Memory B cell (primary cell): Measurements from ENCODE around the gene RRAGC.

Experiments used
- ATAC-seq: fragments of 150-1000 bp; cut with Tn5 transposase; 2 replicates; pipeline ENCODE4 v1.10.0; 2021; ENCODE audit warnings: low read depth, mild to moderate bottlenecking, moderate library complexity
- DNase-seq, 2 donors: peaks; one replicate each; pipeline ENCODE4 v3.0.0; 2022; ENCODE audit warnings: low spot score in 2 of 2
- H3K27ac Mint-ChIP-seq: one replicate; pipeline ENCODE4 v1.8.0; 2022; ENCODE audit warnings: mild to moderate bottlenecking, moderate library complexity, mixed read lengths
- H3K27me3 Mint-ChIP-seq: one replicate; pipeline ENCODE4 v1.8.0; 2022; ENCODE audit warnings: mixed read lengths
- H3K36me3 Mint-ChIP-seq: one replicate; pipeline ENCODE4 v1.8.0; 2022; ENCODE audit warnings: mild to moderate bottlenecking, mixed read lengths
- H3K4me1 Mint-ChIP-seq: one replicate; pipeline ENCODE4 v1.8.0; 2022; ENCODE audit warnings: mixed read lengths
- H3K4me3 Mint-ChIP-seq: one replicate; pipeline ENCODE4 v1.8.0; 2022; ENCODE audit warnings: mild to moderate bottlenecking, moderate library complexity, mixed read lengths
- H3K9me3 Mint-ChIP-seq: one replicate; pipeline ENCODE4 v1.8.0; 2022; ENCODE audit warnings: mixed read lengths

Gene RRAGC, protein sequence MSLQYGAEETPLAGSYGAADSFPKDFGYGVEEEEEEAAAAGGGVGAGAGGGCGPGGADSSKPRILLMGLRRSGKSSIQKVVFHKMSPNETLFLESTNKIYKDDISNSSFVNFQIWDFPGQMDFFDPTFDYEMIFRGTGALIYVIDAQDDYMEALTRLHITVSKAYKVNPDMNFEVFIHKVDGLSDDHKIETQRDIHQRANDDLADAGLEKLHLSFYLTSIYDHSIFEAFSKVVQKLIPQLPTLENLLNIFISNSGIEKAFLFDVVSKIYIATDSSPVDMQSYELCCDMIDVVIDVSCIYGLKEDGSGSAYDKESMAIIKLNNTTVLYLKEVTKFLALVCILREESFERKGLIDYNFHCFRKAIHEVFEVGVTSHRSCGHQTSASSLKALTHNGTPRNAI

GRCh38 chr1:38859561-38860453 is at the start of gene RRAGC:
RRAGC (minus strand) TSS chr1:38859772; CDS start chr1:38859646, 126 bp downstream.
- Mint-ChIP-seq H3K36me3 (peaks cover 14% of the 10 kb centered on the region), H3K27me3 (no peaks in the 10 kb centered on the region), H3K27ac (peak within 1 kb of the TSS; percentile 91), H3K4me3 (peak within 1 kb of the TSS; percentile 92), H3K4me1 (peaks cover 21% of the 10 kb centered on the region), H3K9me3 (no peaks in the 10 kb centered on the region)
- DNase-seq (peak; percentile 95 to 96), ATAC-seq (peak; percentile 90)

GRCh38 chr1:38908821-38909220 is 49.2 kb upstream of the RRAGC start:
- Mint-ChIP-seq H3K27me3 (no peaks in the 10 kb centered on the region), H3K27ac (no peak overlapping the region), H3K4me1 (no peaks in the 10 kb centered on the region), H3K4me3 (no peak overlapping the region), H3K36me3 (peaks cover 4% of the 10 kb centered on the region), H3K9me3 (peaks cover 3% of the 10 kb centered on the region)
- no peak for DNase-seq
- ATAC-seq: no peak

DNA sequence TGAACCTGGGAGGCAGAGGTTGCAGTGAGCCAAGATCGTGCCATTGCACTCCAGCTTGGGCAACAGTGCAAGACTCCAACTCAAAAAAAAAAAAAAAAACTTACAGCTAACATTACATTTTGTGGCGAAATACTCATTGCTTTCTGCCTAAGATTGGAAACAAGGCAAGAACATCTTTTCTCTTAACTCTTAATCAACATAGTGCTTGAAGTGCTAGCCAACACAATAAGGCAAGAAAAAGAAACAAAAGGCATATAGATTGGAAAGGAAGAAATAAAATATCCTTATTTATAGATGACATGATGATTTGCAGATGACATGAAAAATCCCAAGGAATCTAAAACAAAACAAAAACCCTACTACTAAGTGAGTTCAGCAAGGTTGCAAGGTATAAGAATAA is 46.4 kb upstream of the RRAGC start:
- ATAC-seq (no peak), DNase-seq (no peak)
- Mint-ChIP-seq H3K36me3 (peaks cover 3% of the 10 kb centered on the region), H3K4me3 (no peak overlapping the region), H3K27me3 (no peaks in the 10 kb centered on the region), H3K4me1 (no peaks in the 10 kb centered on the region), H3K9me3 (peaks cover 3% of the 10 kb centered on the region), H3K27ac (no peak overlapping the region)

GRCh38 chr1:38899560-38899959 is 40.0 kb upstream of the RRAGC start:
- H3K27ac Mint-ChIP-seq: no peak overlapping the region
- DNase-seq: no peak
- H3K27me3 Mint-ChIP-seq: no peaks in the 10 kb centered on the region
- no peaks in the 10 kb centered on the region for H3K4me1 Mint-ChIP-seq
- H3K4me3 Mint-ChIP-seq: no peak overlapping the region
- H3K36me3 Mint-ChIP-seq: no peaks in the 10 kb centered on the region
- H3K9me3 Mint-ChIP-seq: no peaks in the 10 kb centered on the region
- no peak for ATAC-seq

- no peaks in the 10 kb centered on the region for H3K4me1 Mint-ChIP-seq
- no peaks in the 10 kb centered on the region for H3K9me3 Mint-ChIP-seq
- no peak for DNase-seq
- no peak overlapping the region for H3K27ac Mint-ChIP-seq
- H3K27me3 Mint-ChIP-seq: no peaks in the 10 kb centered on the region
- H3K36me3 Mint-ChIP-seq: no peaks in the 10 kb centered on the region
- no peak overlapping the region for H3K4me3 Mint-ChIP-seq
- ATAC-seq: no peak
Measured at GRCh38 chr1:38898653-38899230, 39.2 kb upstream of the RRAGC start.

- Mint-ChIP-seq H3K4me1 (no peaks in the 10 kb centered on the region), H3K27ac (no peak overlapping the region), H3K36me3 (peaks cover 2% of the 10 kb centered on the region), H3K27me3 (no peaks in the 10 kb centered on the region), H3K4me3 (no peak overlapping the region), H3K9me3 (no peaks in the 10 kb centered on the region)
- DNase-seq (no peak), ATAC-seq (no peak)
Measured at GRCh38 chr1:38896169-38896568, 36.6 kb upstream of the RRAGC start.

DNA sequence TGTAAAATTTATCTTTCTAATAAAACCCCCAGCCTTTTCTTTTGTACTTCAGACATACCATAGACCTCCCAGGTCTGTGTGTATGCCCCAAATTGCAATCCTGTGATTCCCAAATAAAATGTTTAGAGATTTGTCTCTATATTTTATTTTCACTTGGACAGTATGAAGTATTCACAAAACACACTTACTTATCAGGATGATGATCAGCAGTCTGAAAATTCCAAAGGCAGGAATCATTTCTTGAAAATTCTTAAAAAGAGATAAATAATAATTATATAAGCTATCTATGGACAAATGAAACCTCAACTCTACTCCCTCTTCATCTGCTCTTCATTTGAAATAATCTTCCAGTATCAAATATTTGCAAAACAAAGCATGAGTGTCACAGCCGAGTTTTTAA is 33.4 kb upstream of the RRAGC start:
- DNase-seq (no peak), ATAC-seq (no peak)
- H3K27ac Mint-ChIP-seq: no peak overlapping the region
- H3K9me3 Mint-ChIP-seq: no peaks in the 10 kb centered on the region
- H3K4me1 Mint-ChIP-seq: no peaks in the 10 kb centered on the region
- H3K4me3 Mint-ChIP-seq: no peak overlapping the region
- peaks cover 2% of the 10 kb centered on the region for H3K36me3 Mint-ChIP-seq
- H3K27me3 Mint-ChIP-seq: no peaks in the 10 kb centered on the region

DNA sequence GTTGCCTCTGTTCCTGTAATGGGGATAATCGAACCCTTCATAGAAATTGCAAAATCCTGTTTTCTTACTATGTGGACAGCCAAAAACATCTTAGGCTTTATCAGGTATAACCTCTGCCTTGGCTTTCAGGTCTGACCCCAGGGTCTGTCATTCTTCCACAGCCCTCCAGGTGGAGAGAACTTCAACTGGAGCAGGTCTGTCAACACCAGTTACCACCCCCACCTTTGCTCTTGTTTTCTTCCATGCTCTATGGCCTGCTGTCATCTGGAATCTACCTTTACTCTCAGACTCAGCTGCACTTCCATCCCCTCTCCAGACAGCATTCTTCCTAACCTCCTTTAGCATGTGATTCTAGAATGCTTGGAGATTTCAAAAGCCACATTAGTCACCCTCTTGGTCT is 32.2 kb upstream of the RRAGC start:
- peaks cover 2% of the 10 kb centered on the region for H3K36me3 Mint-ChIP-seq
- DNase-seq (no peak), ATAC-seq (no peak)
- no peak overlapping the region for H3K4me3 Mint-ChIP-seq
- H3K9me3 Mint-ChIP-seq: no peaks in the 10 kb centered on the region
- H3K27me3 Mint-ChIP-seq: no peaks in the 10 kb centered on the region
- no peaks in the 10 kb centered on the region for H3K4me1 Mint-ChIP-seq
- H3K27ac Mint-ChIP-seq: no peak overlapping the region

- H3K4me3 Mint-ChIP-seq: no peak overlapping the region
- DNase-seq (no peak), ATAC-seq (no peak)
- peaks cover 2% of the 10 kb centered on the region for H3K36me3 Mint-ChIP-seq
- no peaks in the 10 kb centered on the region for H3K27me3 Mint-ChIP-seq
- no peaks in the 10 kb centered on the region for H3K9me3 Mint-ChIP-seq
- H3K27ac Mint-ChIP-seq: no peak overlapping the region
- H3K4me1 Mint-ChIP-seq: no peaks in the 10 kb centered on the region
Measured at GRCh38 chr1:38889589-38889988, 30.0 kb upstream of the RRAGC start.

DNA sequence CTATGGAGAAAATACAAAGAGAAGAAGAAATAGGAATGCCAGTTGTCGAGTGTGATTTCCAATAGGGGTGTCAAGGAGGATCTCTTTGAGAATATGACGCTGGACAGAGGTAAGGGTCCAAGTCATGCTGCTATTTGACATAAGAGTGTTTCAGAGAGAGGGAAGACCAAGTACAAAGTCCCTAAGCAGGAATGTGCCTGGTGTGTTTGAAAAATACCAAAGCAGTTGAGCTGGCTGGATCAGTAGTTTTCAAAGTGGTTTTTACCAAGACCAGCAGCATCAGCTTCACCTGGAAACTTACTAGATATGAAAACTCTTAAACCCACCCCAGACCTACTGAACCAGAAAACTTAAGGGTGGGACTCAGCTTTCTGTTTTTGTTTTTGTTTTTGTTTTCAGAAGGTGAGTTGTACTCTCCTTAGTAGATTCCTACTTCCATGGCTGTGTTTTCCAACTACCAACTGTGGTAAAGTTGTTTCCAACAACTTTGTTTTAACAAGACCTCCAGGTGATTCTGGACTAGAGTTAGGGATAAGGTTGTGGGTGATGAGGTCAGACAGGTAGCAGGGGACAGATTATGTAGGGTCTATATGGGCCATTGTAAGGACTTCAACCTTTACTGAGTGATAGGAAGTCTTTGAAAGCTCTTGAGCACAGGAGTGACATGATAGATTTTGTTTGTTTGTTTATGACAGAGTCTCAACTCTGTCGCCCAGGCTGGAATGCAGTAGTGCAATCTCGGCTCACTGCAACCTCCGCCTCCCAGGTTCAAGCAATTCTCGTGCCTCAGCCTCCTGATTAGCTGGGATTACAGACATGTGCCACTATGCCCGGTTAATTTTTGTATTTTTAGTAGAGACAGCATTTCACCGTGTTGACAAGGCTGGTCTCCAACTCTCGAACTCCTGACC is 29.1 kb upstream of the RRAGC start:
- no peak overlapping the region for H3K27ac Mint-ChIP-seq
- no peak for ATAC-seq
- H3K36me3 Mint-ChIP-seq: peaks cover 2% of the 10 kb centered on the region

GRCh38 chr1:38885092-38885491 is 25.5 kb upstream of the RRAGC start:
- Mint-ChIP-seq H3K4me3 (no peak overlapping the region), H3K4me1 (no peaks in the 10 kb centered on the region), H3K9me3 (no peaks in the 10 kb centered on the region), H3K27ac (no peak overlapping the region), H3K27me3 (no peaks in the 10 kb centered on the region), H3K36me3 (no peaks in the 10 kb centered on the region)
- ATAC-seq (no peak), DNase-seq (no peak)

More for the DNA sequence above, 29.1 kb upstream of the RRAGC start:
- Mint-ChIP-seq H3K4me1 (no peaks in the 10 kb centered on the region), H3K9me3 (no peaks in the 10 kb centered on the region), H3K4me3 (no peak overlapping the region), H3K27me3 (no peaks in the 10 kb centered on the region)
- DNase-seq: no peak

GRCh38 chr1:38881487-38881886 is 21.9 kb upstream of the RRAGC start, which contains the start of gene GJA9:
GJA9 (minus strand) TSS chr1:38881587; CDS start chr1:38876098, 5,489 bp downstream.
- Mint-ChIP-seq H3K9me3 (no peaks in the 10 kb centered on the region), H3K27me3 (no peaks in the 10 kb centered on the region), H3K4me3 (no peak within 1 kb of the TSS), H3K36me3 (no peaks in the 10 kb centered on the region), H3K4me1 (no peaks in the 10 kb centered on the region), H3K27ac (no peak within 1 kb of the TSS)
- no peak for DNase-seq
- no peak for ATAC-seq

GRCh38 chr1:38875811-38876210 is 16.2 kb upstream of the RRAGC start:
- peaks cover 8% of the 10 kb centered on the region for H3K4me1 Mint-ChIP-seq
- no peaks in the 10 kb centered on the region for H3K36me3 Mint-ChIP-seq

More at GRCh38 chr1:38875811-38876210, 16.2 kb upstream of the RRAGC start:
- no peaks in the 10 kb centered on the region for H3K9me3 Mint-ChIP-seq
- no peak overlapping the region for H3K4me3 Mint-ChIP-seq
- DNase-seq (no peak), ATAC-seq (no peak)
- H3K27ac Mint-ChIP-seq: no peak overlapping the region
- no peaks in the 10 kb centered on the region for H3K27me3 Mint-ChIP-seq
